CD4-positive, alpha-beta T cell treated with Interferon gamma for 1 hour (primary cell): Measurements from ENCODE around the gene RAB15.

Experiments
- DNase-seq: peaks from one replicate; pipeline ENCODE4 v3.0.0-alpha.2; 2020

Gene RAB15

DNA sequence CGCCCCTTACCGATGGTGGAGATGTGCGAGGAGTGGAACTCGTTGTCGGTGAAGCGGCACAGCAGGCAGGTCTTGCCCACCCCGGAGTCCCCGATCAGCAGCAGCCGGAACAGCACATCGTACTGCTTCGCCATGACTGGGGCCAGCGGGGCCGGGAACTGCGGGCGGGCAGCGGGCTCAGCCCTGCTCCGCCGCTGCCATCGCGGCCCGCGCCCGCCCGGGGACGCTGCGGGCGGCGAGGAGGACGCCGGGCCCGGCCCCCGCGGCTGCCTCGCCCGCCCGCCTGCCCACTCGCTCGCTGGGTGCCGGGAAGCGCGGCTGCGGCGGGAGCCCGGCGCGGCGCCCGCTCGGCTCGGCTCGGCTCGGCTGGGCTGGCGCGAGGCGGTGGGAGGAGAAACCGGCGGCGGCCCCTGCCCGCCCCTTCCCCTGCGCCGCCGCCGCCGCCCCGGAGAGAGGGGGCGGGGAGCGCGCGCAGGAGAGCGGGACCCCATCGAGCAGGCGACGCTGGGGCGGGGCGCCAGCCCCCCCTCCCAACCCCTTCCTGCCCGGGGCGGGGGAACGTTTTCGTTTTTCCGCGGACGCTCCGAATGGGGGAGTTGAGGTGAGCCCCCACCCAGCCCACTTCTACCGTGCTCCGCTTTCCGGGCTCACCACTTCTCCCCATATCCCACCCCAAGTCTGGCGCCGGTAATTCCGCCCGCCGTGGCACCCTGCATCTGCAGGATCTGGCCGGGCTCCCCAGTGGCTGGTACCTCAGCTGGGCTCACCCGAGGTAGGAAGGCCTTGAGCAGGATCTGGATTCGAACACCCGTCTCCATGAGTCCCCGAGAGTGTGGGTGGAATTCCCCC lies at the start of gene RAB15:
RAB15 (minus strand) TSS at position 394 of the 849 bp plus-strand sequence; CDS start at position 134, 260 bp downstream.
- DNase-seq: peak; percentile 24

DNA sequence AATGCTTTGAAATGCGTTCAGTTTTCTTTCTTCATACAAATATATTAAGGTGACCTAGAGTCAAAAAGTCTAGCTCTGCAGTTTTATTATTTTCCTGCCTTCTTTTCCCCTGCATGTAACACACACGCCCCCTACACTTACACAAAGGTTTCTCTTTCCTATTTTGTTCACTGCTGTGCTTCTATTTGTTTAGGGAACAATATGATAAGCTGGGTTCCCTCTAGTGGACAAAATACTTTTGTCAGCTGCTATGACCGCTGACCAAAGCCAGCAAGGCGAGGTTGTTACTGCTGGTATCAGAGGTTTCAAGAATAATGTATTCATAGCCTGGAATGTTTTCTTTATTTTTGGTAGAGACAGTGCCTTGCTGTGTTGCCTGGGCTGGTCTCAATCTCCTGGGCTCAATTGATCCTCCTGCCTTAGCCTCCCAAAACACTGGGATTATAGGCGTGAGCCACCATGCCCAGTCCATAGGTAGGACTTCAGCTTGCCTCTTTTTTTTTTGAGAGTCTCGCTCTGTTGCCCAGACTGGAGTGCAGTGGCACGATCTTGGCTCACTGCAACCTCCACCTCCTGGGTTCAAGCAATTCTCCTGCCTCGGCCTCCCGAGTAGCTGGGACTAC lies 47.9 kb upstream of the RAB15 start:
- DNase-seq: peak; percentile 2

DNA sequence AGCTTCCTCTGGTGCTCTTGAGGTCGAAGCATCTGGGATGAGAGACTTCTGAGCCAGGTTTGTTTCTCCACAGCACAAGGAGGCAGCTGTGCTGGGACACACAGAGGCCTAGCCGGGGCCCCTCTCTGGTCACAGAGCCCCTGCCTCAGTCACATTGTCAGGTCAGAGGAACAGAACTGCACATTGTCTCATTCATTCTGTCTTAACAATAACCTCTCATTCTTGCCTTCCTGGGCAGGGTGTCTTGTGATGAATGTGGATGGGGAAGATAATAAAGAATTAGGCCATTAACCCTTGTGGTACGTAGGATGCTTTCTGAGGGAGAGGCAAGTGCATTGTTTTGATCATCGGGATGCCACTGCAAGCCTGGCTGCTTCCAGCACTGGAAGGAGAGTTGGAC lies 44.3 kb upstream of the RAB15 start:
- DNase-seq: no peak

DNA sequence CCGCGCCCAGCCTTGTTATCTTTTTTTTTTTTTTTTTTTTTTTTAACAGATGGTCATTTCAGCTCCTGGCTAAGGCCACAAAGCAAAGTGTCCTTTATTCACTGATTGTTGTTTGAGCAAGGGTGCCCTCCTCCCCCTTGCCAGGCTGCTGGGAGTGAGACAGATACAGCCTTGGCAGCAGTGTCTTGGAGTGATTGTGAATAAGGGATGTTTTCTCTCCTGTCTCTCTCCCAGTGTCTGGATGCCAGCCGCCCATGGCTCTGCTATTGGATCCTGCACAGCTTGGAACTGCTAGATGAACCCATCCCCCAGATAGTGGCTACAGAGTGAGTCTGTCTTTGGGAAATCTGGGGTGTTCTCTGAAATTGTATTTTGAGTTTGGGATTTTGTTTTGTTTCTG lies 43.3 kb upstream of the RAB15 start:
- DNase-seq: no peak

DNA sequence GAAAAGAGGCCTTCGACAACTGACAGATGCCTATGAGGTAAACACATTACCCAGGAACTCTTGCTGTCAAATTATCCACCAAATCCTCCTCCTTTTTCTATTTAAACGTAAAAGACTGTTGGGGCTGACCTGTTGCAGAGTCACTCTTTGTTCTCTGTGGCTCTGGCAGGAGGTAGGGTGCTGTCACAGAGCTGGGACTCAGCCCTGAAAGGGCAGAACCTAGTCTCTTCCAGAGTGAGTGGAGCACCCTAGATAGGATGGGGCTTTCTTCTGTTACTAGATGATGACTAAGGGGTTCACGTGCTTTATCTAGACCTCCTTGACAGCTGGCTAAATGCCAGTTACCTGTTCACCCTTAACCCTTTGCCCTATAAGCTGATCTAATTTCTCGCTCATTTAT lies 40.2 kb upstream of the RAB15 start:
- DNase-seq: no peak

DNA sequence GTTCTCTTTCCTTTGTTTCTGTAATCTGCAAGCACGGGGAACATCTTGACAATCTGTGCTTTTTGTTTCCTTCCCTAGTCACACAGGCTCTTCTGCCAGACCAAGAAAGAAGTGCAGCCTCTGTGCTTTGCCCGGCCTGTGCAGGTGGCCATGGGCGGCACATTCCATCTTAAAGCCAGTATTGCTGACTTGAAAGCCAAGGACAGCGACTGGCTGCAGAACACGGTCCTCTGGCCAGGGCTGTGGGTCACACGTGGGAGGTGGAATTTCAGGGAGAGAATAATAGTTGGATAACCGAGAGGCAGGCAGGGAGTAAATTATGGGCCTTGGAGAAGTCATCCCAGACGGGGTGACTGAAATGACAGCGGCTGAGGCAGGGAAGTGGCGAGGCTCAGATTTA lies 39.4 kb upstream of the RAB15 start:
- no peak for DNase-seq

DNA sequence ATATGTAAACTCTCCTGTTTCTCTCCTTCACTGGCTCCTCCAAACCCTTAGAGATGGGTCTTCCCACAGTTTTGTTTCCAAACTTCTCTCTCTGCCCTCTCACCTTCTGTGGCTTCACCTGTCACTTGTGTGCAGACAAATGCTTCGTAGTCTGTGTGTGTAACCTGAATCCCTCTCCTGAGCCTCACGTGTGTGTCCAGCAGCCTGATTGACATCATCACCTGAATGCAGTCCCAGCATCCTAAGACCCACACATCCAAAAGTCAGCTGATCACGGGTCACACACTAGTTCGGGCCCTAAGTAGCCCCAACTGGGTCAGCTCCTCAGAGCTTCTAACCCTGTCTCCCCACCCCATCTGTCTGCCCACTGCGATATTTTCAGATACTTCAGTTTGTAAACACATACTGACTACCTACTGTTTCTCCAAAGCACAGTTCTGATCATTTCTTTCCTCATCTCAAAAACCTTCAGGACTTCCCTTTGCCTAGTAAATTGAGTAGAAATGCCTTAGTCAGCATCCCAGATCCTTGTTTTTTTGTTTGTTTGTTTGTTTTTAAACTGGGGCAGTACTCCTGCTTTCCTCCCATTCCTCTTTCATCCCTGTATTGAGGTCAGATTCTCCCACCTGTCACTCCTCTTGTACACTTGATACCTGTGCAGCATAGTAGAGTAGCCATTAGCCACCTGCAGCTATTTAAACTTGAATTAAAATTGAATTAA lies 38.2 kb upstream of the RAB15 start:
- no peak for DNase-seq

DNA sequence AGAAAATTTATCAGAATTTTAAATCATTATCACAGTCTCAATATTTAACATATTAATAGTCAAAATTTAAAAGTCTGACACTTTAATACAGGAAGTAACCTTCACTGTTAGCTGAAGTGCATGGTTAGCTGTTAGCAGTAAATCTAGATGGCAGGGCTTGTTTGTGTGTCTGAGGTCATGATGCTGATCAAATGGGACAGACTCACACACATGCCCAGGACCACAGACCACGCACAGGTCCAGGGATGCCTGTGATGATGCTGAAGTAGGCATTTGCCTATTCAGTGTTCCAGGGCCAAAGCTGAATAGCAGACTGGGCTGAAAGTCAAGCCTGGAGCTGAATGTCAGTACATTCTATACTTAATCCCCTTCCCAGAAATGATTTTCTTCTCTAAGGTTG lies 35.1 kb upstream of the RAB15 start:
- no peak for DNase-seq

DNA sequence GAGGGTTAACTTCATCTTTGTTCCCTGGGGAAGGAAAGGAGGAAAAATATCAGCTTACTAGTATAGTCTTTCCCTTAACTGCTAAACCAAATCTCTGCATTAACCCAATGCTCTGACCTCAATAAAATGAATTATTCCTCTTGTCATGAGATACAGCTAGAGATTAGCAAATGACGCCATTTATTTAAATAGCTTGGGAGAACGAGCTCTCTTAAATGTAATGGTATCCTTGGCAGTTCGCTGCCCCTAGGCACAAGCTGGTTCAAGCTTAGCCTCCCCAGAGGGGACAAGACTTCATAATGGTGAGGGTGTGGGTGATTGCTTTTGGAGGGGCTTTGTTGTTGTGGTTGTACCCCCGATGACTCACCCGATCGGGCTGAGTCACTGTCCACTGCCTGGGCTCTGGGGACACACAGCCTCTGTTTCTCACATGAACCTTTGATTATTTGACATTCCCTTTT lies 34.2 kb upstream of the RAB15 start:
- no peak for DNase-seq

DNA sequence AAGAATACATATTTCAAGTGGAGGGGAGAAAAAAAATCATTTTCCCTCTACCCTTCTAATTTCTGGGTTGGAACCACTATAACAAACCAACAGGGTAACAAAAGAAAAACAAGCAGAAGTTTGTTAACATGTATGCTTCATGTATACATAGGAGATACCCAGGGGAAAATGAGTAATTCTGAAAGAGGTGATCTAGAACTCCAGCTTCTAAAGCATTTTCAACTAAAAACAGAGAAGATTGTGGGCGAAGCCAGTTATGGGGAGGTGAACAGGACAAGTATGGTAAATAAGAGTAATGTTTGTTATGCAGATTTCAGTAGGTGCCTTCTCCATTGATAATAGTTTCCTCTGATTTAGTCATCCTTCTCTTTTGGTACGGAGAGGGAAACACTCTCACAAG lies 31.3 kb upstream of the RAB15 start:
- DNase-seq: no peak

DNA sequence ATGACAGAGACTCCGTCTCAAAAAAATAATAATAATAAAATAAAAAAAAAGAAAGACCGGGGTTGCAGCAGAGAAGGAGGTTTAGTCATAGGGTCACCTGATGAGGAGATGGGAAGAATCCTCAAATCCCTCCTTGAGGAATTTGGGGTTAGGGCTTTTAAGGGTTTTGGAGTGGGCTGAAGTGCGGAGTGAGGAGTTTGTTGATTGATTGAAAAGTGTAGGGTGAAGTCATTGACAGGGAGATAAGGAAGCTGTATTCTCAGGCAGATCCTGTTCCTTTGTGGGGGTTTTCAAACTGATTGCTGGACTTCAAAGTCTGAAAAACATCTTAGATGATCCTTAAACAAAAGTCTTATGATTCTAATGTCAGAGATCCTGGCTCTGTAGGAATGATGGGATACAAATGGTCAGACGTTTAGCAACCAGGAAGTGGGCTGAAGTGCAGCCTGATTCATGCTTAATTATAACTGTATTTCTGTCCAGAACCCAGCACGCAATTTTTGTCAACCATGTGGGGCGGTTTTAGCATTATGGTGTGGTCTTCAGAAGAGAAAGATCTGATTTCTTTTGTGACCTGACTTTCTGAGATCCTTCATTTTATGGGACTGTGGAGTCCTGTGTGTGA lies 30.6 kb upstream of the RAB15 start:
- DNase-seq: no peak

DNA sequence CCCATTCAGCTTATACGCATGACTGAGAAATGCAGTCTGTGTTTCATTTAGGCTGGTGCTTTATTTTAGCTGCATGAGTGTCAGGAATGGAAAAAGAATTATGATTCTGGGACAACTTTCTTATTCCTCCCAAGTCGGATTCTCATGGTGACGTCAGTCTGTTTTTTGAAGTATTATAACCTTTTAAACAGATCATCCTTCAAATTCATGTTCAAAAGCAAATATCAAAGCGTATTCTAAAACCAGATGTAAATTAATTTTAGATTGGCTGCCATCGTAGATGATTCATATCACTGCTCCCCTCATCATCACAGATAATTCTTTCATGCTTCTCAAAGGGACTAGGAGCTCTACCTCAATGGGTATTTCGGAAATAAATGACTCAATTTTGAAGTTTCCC lies 29.6 kb upstream of the RAB15 start:
- DNase-seq: no peak

DNA sequence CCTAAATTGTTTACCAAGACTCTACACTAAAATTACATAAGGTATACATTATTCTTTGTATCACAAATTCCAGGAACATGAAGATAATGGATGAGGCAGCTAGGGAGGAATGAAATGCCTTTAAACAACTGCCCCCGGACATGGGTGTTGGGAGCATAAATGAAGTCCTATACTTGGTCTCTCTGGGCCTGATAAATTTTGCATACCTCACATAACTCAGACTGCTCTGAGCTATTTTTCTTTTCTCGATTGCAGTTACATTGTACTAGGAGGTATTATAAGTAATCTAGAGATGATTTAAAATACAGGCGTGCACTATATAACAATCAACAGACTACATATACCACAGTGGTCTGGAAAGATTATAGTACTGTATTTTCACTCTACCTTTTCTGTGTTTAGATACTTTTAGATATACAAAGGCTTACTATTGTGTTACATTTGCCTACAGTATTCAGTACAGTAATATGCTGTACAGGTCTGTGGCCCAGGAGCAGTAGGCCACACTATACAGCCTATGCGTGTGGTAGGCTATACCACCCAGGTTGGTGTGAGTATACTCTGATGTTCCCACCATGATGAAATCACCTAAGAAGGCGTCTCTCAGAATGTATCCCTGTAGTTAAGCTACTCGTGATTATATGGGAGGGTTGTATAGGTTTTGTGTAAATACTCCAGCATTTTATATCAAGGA lies 28.9 kb upstream of the RAB15 start:
- no peak for DNase-seq

DNA sequence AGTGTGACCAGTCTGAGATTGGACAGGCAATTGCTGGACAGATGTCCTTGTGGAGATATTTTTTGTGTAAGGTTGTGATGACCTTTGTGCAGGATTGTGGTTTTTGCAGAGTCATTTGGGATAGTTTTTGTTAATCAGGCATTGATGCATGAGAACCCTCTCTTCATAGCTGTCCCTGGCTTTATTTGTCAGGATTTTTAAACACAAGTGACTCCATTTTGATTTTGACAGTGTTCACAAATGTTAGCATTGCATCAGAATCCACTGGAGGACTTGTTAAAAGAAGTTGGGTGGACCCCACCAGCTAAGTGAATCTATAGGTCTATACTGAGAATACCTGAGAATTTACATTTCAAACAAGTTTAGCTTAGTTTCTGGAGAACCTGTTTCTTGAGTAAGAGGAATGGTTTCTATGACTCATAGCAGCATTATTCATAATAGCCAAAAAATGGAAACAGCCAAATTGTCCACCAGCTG lies 26.4 kb upstream of the RAB15 start:
- DNase-seq: no peak

DNA sequence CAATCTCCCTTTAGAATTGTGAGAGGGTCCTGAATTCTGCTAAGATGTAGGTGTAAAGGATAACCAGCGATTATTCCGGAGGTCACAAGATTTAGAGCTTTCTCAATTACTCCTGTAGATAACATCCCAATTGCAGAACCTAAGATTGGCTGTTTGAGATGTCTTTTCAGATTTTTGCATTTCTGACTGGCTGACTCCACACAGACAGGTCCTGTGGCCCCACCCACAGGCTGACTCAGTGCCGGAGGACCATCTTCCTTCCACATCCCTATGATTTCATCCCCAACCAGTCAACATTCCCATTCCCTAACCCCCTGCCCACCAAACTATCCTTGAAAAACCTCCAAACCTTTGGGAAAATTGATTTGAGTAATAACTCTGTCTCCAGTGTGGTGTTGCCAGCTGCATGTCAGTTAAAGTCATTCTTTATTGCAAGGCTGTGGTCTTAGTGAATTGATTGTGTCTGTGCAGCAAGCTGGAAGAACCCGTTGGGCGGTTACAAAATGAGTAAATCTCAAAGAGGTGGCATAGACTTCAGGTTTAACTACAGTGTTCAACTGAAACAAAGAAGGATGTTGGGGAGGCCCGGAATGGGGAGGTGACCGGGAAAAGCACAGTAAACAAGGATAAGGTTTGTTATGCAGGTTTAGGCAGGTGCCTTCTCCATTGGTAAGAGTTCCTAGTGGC lies 25.1 kb upstream of the RAB15 start:
- no peak for DNase-seq

DNA sequence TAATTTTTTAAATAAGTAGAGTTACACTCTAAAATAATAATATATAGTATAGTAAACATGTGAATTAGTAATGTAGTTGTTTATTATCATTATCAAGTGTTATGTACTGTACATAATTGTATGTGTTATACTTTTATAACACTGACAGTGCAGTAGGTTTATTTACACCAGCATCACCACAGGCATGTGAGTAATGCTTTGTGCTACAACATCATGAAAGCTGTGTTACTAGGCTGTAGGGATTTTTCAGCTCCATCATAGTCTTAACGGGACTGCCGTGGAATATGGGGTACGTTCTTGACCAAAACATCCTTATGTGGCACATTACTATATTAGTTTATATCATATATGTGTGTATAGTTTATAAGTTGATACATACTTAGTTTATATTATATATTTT lies 23.2 kb upstream of the RAB15 start:
- DNase-seq: no peak

DNA sequence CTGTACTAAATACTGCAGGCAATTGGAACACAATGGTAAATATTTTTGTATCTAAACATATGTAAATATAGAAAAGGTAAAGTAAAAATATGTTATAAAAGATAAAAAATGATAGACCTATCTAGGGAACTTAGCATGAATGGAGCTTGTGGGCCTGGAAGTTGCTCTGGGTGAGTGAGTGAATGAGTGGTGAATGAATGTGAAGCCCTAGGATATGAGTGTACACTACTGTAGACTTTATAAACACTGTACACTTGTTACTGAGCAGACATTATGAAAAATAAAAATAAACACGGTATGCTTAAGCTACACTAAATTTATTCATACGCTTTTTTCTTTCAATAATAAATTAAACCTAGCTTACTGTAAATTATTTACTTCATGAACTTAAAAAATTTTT lies 22.4 kb upstream of the RAB15 start:
- DNase-seq: no peak

DNA sequence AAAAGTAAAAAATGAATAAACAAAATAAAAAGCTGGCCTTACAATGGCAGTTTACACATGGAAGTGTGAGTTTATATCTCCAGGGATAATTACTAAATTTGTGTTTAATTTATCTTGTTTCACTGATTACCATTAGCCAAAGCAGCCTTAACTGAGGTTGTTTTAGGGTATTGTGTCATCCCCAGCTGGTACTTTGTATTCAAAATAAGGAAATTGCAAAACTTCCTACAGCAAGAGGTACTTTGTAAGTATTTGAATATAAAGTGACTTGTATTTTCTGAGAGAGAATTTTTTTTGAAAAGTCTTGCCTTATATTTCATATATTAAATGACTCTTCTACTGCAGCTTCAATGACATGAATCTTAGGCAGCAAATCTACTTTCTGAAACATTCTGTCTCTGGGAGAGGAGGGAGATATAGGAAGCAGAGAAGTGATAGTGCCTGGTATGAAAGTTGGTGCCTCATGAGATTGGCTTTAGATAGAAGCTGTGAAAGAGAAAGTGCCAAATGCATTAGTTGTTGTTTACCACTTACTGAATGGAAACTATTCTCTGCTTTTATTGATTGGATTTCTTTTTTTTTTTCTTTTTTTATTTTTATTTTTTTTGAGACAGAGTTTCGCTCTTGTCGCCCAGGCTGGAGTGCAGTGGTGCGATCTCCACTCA lies 21.3 kb upstream of the RAB15 start:
- no peak for DNase-seq

DNA sequence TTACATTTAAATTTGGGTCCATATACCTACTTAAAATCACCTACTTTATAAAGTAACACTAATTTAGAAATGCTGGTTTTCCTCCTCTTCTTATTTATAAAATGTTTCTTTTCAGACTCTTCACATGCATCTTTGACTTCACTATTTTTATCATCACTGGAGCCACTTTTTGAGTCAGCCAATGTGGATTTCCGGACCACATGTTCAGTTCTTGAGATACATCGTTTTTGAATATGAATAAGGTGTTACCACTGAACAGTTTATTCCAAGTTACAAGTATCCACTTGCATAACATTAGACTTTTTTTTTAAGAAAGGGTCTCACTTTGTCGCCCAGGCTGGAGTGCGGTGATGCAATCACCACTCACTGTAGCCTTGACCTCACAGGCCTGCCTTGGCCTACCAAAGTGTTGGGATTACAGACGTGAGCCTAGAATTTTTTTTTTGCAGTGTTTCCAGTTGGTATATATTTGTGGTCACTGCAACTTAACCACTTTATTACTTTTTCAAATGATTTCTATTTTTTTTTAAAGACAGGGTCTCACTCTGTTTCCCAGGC lies 20.3 kb upstream of the RAB15 start:
- no peak for DNase-seq

DNA sequence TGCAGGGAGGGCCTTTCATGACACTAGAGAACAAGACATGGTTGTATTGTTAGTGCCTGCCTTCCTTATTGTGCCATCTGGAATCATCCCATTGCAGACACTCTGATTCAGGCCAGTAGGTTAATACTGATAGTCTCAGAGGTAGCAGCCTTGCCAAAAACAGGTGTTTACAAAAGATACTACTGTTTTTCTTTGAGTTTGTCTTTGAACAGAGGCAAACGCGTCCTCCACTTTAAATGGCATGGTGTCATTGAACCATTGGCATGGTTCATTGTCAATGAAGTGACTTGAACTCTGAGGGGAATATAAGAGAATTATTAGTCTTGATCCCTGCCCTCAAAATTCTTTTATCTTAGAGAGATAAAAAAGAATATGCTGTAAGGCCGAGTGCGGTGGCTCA lies 18.8 kb upstream of the RAB15 start:
- no peak for DNase-seq

DNA sequence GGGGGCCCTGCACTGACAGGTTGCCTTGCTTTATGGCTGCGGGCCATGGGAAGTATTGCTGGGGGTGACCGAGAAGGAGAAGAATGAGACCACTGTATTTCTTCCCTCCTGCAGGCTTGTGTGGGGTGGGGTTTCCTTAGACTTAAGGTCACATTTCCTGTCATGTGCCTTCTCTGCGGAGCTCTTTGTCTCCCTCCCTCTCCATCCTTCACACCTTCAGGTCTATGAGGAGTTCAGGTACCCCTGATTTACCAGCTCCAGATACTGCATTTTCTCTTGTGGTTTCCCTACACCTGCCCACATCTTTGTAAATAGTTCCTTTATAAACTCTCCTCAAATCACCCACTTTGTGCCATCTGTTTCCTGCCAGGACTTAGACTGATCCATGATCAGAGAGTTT lies 18.2 kb upstream of the RAB15 start:
- no peak for DNase-seq
